GM21737 (cell line): ENCODE measurements around the gene TTN.

Experiments used
- ATAC-seq: cut with Tn5 transposase; IDR thresholded peaks from one replicate; pipeline ENCODE4 v1.9.1; 2021; ENCODE audit warnings: mild to moderate bottlenecking, moderate library complexity; ENCODE audit not compliant: unreplicated experiment

TTN gene

GRCh38 chr2:178756843-178757242 is 50.4 kb downstream of the TTN start:
- ATAC-seq = no peak

- no peak for ATAC-seq
These were observed 50.9 kb downstream of the TTN start for GRCh38 chr2:178756343-178756742.

- ATAC-seq = no peak
These were observed 59.5 kb downstream of the TTN start for GRCh38 chr2:178747767-178748166.

- no peak for ATAC-seq
These were observed 72.7 kb downstream of the TTN start for GRCh38 chr2:178734518-178734917.

- ATAC-seq = no peak
These were observed 73.2 kb downstream of the TTN start for GRCh38 chr2:178733975-178734374.

- ATAC-seq = no peak
These were observed 74.3 kb downstream of the TTN start for GRCh38 chr2:178732913-178733312.

GRCh38 chr2:178731300-178731699 is 75.9 kb downstream of the TTN start:
- ATAC-seq = no peak

- no peak for ATAC-seq
These were observed 77.2 kb downstream of the TTN start for GRCh38 chr2:178730049-178730448.

GRCh38 chr2:178723786-178724346 is 83.4 kb downstream of the TTN start:
- ATAC-seq = no peak

GRCh38 chr2:178722296-178722695 is 84.9 kb downstream of the TTN start:
- no peak for ATAC-seq

- no peak for ATAC-seq
These were observed 88.2 kb downstream of the TTN start for GRCh38 chr2:178718988-178719387.

- no peak for ATAC-seq
These were observed 88.9 kb downstream of the TTN start for GRCh38 chr2:178718283-178718682.

GRCh38 chr2:178716394-178716793 is 90.8 kb downstream of the TTN start:
- no peak for ATAC-seq

GRCh38 chr2:178715366-178715765 is 91.9 kb downstream of the TTN start:
- ATAC-seq = no peak

GRCh38 chr2:178707476-178707875 is 99.7 kb downstream of the TTN start:
- no peak for ATAC-seq

- ATAC-seq = no peak
These were observed 102.3 kb downstream of the TTN start for GRCh38 chr2:178704876-178705275.

GRCh38 chr2:178702361-178702760 is 104.9 kb downstream of the TTN start:
- no peak for ATAC-seq

- ATAC-seq = no peak
These were observed 106.3 kb downstream of the TTN start for GRCh38 chr2:178700922-178701342.

GRCh38 chr2:178700136-178700535 is 107.1 kb downstream of the TTN start:
- no peak for ATAC-seq

GRCh38 chr2:178692845-178693244 is 114.4 kb downstream of the TTN start:
- ATAC-seq = no peak

- no peak for ATAC-seq
These were observed 117.4 kb downstream of the TTN start for GRCh38 chr2:178689808-178690207.

GRCh38 chr2:178683877-178684276 is 123.3 kb downstream of the TTN start:
- no peak for ATAC-seq

GRCh38 chr2:178681081-178681480 is 126.1 kb downstream of the TTN start:
- ATAC-seq = no peak
